ENCODE data around the gene MDGA2.

The MDGA2 gene

DNA sequence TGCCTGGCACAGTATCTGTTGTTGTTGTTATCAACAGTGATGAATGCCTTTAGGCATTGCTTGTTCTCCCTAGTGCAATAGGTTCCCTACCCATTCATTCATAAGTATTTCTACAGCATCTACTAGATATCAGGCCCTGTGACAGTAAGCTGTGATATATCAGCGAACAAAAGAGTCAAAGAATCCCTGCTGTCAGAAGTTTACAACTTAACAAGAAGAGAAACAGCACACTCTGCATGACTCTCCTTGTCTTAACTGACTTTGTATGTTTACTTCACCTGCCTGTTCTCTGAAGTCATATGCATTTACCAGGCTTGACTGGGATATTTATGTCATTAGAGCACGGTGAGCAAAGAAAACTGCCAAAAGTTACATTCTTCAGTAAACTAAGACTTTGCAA lies 571.6 kb downstream of the MDGA2 start:
- TF ChIP-seq, protein P1, sequence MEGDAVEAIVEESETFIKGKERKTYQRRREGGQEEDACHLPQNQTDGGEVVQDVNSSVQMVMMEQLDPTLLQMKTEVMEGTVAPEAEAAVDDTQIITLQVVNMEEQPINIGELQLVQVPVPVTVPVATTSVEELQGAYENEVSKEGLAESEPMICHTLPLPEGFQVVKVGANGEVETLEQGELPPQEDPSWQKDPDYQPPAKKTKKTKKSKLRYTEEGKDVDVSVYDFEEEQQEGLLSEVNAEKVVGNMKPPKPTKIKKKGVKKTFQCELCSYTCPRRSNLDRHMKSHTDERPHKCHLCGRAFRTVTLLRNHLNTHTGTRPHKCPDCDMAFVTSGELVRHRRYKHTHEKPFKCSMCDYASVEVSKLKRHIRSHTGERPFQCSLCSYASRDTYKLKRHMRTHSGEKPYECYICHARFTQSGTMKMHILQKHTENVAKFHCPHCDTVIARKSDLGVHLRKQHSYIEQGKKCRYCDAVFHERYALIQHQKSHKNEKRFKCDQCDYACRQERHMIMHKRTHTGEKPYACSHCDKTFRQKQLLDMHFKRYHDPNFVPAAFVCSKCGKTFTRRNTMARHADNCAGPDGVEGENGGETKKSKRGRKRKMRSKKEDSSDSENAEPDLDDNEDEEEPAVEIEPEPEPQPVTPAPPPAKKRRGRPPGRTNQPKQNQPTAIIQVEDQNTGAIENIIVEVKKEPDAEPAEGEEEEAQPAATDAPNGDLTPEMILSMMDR (conservative IDR thresholded peaks at IDR 0.05), result no peak
- no peak for TF ChIP-seq ZFX (IDR thresholded peaks at IDR 0.05)
- H3K27ac ChIP-seq, result no peak overlapping the region

DNA sequence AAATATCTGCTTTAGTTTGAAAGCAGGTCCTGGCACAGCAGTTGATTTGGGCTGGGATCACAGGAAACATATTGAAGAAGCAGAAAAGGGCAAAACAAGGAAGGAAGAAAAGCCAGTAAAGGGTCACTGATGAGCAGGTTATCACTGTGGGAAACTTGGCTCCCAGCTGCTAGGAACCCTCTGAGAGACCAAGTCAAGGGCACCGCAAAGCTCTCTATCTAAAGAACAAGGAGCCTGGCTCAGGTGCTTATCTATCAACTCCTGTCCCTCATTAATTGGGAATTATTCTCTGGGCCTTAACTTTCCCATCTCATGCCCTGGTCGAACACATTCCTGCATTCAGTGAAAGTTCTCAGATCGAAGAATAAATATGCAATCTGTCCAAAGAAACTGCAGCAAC lies 572.9 kb downstream of the MDGA2 start:
- no peak overlapping the region for H3K27ac ChIP-seq
- no peak for TF ChIP-seq ZFX (IDR thresholded peaks at IDR 0.05)

DNA sequence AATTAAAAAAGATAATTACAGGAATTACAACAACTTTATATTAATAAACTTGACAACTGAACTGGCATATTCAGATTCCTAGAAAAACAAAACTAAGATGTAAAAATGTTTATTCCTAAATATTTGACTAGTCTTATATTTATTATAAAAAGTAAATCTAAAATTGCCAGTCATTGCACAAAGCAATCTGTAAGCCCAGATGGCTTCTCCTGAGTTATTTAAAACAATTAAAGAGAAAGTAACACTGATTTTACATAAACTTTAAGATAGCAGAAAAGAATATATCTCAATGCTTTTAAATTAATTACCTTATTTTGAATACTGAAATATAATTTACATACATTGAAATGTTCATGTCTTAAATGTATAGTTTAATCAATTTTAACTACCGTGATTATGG lies 589.7 kb downstream of the MDGA2 start:
- no peak for TF ChIP-seq ZFX (IDR thresholded peaks at IDR 0.05)
- TF ChIP-seq, protein P1 (conservative IDR thresholded peaks at IDR 0.05), result no peak
- no peak overlapping the region for H3K27ac ChIP-seq

DNA sequence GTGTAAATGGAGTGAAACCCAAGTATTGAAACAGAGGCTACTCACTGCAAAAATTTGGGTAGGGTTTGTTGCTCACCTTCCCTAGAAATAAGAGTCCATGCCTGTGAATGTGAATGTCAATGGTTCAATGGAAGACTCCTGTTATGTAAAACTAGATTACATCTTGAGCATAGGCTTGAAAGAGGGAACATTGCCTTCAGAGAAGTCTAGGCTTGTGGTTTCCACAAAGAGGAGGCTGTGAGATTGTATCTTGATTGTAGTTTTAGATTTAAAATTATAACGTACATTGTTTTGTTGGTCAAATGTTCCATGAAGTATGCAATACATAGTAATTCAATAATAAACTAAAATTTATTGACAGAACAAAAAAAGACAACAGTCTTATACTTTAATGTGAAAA lies 610.1 kb downstream of the MDGA2 start:
- H3K27ac ChIP-seq, result no peak overlapping the region
- TF ChIP-seq ZFX (IDR thresholded peaks at IDR 0.05), result no peak
- TF ChIP-seq, protein P1 (conservative IDR thresholded peaks at IDR 0.05), result no peak

DNA sequence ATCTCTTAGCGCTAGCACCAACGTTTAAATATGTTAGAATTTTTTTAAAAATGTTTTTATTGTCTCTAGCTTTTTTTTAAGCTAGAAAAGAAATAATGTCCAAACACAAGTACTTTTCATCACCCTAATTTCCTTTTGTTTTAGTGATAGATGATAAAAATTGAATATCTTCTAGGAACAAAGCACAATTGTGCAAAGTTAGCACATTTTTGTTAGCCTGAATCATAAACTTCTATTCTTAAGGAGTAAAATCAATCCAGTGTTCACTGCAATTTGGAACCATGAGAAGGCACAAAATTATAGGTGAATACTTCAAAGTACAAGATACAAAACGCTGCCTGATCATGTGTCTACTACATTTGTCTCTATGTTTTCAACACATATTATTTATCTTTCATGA lies 615.4 kb downstream of the MDGA2 start:
- no peak overlapping the region for H3K27ac ChIP-seq
- TF ChIP-seq, protein P1 (conservative IDR thresholded peaks at IDR 0.05), result no peak
- no peak for TF ChIP-seq ZFX (IDR thresholded peaks at IDR 0.05)

DNA sequence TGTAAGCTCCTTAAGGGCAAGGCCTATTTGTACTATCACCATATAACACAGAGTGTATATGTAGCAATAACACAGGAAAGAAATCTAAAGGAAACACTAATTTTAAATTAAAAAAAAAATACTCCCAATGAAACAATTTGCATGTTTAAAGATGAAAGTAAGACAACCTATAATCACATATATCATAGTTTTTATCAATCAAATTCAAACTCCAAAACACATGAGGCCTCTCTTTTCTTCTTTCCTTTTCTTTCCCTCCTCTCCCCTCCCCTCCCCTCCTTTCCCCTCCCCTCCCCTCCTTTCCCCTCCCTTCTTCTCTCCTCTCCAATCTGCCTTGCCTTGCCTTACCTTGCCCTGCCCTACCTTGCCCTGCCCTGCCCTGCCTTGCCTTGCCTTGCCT lies 618.0 kb downstream of the MDGA2 start:
- TF ChIP-seq, protein P1 (conservative IDR thresholded peaks at IDR 0.05), result no peak
- TF ChIP-seq ZFX (IDR thresholded peaks at IDR 0.05), result no peak
- no peak overlapping the region for H3K27ac ChIP-seq

DNA sequence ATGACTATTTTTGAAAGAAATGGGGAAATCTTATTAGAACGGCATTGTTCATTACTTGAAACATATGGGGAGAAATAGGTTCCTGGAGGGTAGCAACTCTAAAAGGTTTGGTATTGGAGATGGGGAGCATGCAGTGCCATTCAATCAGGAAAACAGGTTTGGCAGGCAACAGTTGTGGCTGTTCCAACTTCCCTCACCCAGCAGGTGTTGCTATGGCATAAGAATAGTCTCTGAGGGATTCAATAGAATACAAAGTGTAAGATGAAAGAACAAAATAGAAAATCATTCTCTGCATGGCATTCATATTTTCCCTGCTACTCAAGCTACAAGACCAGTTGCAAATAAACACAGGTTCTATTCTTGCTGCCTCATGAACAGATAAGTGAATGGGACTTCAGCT lies 630.6 kb downstream of the MDGA2 start:
- TF ChIP-seq, protein P1 (conservative IDR thresholded peaks at IDR 0.05), result peak; percentile 38
- TF ChIP-seq ZFX (IDR thresholded peaks at IDR 0.05), result no peak
- H3K27ac ChIP-seq, result no peak overlapping the region

DNA sequence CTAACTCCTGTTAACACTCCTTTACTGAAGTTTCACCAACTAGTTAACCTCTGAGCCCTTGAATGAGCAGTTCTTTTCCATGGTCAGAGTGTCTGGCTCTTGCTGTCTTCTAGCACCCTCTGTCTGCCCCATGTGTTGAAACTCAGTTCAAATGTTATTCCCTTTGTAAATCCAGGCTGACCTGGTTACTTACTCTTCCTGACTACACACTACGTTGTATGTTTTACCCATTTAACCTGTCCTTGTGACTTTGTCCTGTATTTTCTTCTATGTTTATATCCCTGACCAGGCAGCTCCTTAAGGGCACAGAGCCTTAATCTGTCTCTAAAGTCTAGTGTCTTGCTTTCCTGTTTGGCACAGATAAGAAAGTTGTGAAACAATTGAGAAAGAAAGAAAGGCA lies 634.9 kb downstream of the MDGA2 start:
- H3K27ac ChIP-seq, result no peak overlapping the region
- TF ChIP-seq ZFX (IDR thresholded peaks at IDR 0.05), result no peak
- TF ChIP-seq, protein P1 (conservative IDR thresholded peaks at IDR 0.05), result peak; percentile 24

Data from C4-2B (cell line).